Activated naive CD8-positive, alpha-beta T cell treated with anti-CD3 and anti-CD28 coated beads, Interleukin-2, amount 10 ng/mL, durations not matched to agents 7 days and 5 days (primary cell): ENCODE results near the gene USP17L10. TPM values are rescaled to one million over a fixed set of nuclear protein-coding genes. Genes with fewer than 3 reads are reported as not detected.
"Not testable (repeated sequence)": the region's sequence is repeated elsewhere in the genome, so short reads cannot be mapped to it uniquely, and the experiment has no call there.

ENCODE experiments used
- ATAC-seq: fragments of 150-1000 bp; cut with Tn5 transposase; one replicate; pipeline ENCODE4 v1.10.0; 2021; ENCODE audit warnings: low read depth, moderate library complexity
- POLR2A ChIA-PET: fragments of 350-600 bp; sonication (Branson Sonifier 250); formaldehyde crosslinking; loops from one replicate; lab custom pipeline; 2021; ENCODE audit warnings: antibody characterized with exemption; lab: Charles Lee
- DNase-seq: peaks from one replicate; pipeline ENCODE4 v3.0.0; 2021
- H3K27ac Mint-ChIP-seq: one replicate; pipeline ENCODE4 v1.8.0; 2022; ENCODE audit warnings: mild to moderate bottlenecking, mixed read lengths
- H3K27me3 Mint-ChIP-seq: one replicate; pipeline ENCODE4 v1.8.0; 2022; ENCODE audit warnings: mild to moderate bottlenecking, moderate library complexity, mixed read lengths
- H3K36me3 Mint-ChIP-seq: one replicate; pipeline ENCODE4 v1.8.0; 2021; ENCODE audit warnings: mild to moderate bottlenecking, mixed read lengths
- H3K4me1 Mint-ChIP-seq: one replicate; pipeline ENCODE4 v1.8.0; 2021; ENCODE audit warnings: mixed read lengths
- H3K4me3 Mint-ChIP-seq: one replicate; pipeline ENCODE4 v1.8.0; 2022; ENCODE audit warnings: mild to moderate bottlenecking, moderate library complexity, mixed read lengths
- H3K9me3 Mint-ChIP-seq: one replicate; pipeline ENCODE4 v1.8.0; 2021; ENCODE audit warnings: mixed read lengths
- total RNA-seq, 2 experiments: library from RNA; stranded (reverse); gene quantifications; one replicate each; pipeline ENCODE4 v1.2.3, GENCODE V29; 2021

Gene USP17L10
- total RNA-seq, 2 experiments from 2014 or later: not detected

- H3K4me1 Mint-ChIP-seq, H3K27ac Mint-ChIP-seq, DNase-seq, H3K36me3 Mint-ChIP-seq, POLR2A ChIA-PET, ATAC-seq, H3K27me3 Mint-ChIP-seq, H3K4me3 Mint-ChIP-seq, H3K9me3 Mint-ChIP-seq: not testable (repeated sequence)
Observed at GRCh38 chr4:9257824-9258223, 47.4 kb downstream of the USP17L10 start, which contains the start of gene USP17L20. Gene USP17L20 (plus strand): TSS chr4:9258124. CDS start chr4:9258124, 0 bp downstream.

Other genes starting within 250 kb of the USP17L10 start
- gene FAM90A26, start 40.2 kb upstream of the USP17L10 start, total RNA-seq: not detected
- not detected for gene USP17L11, start 4.7 kb downstream of the USP17L10 start, total RNA-seq
- gene USP17L12, start 9.5 kb downstream of the USP17L10 start, total RNA-seq: not detected
- not detected for gene USP17L13, start 14.2 kb downstream of the USP17L10 start, total RNA-seq
- not detected for gene USP17L15, start 23.7 kb downstream of the USP17L10 start, total RNA-seq
- not detected for gene USP17L17, start 33.2 kb downstream of the USP17L10 start, total RNA-seq
- gene USP17L18, start 38.0 kb downstream of the USP17L10 start, total RNA-seq: not detected
- gene USP17L19, start 42.7 kb downstream of the USP17L10 start, total RNA-seq: not detected
- gene USP17L20, start 47.5 kb downstream of the USP17L10 start, total RNA-seq: not detected
- not detected for gene USP17L21, start 52.2 kb downstream of the USP17L10 start, total RNA-seq
- gene USP17L22, start 57.0 kb downstream of the USP17L10 start, total RNA-seq: not detected
- not detected for gene USP17L24, start 114.5 kb downstream of the USP17L10 start, total RNA-seq
- not detected for gene USP17L25, start 119.3 kb downstream of the USP17L10 start, total RNA-seq
- gene USP17L26, start 124.0 kb downstream of the USP17L10 start, total RNA-seq: not detected
- not detected for gene USP17L5, start 128.7 kb downstream of the USP17L10 start, total RNA-seq
- not detected for gene USP17L27, start 133.5 kb downstream of the USP17L10 start, total RNA-seq
- not detected for gene USP17L28, start 138.2 kb downstream of the USP17L10 start, total RNA-seq
- gene USP17L29, start 143.0 kb downstream of the USP17L10 start, total RNA-seq: not detected
- not detected for gene USP17L30, start 152.5 kb downstream of the USP17L10 start, total RNA-seq
- not detected for gene DEFB131A, start 233.8 kb downstream of the USP17L10 start, total RNA-seq